A549 (cell line): ENCODE measurements around the gene PGS1.

Source experiments
- JUN ChIP-seq, 2 experiments: fragments of >200 bp; sonication (Bioruptor Twin); formaldehyde crosslinking; IDR thresholded peaks; 2 replicates in 1 of 2; 3 replicates in 1 of 2; pipeline ENCODE4 v1.6.1; 2016 to 2017
- RCOR1 ChIP-seq: fragments of 150-350 bp; IDR thresholded peaks from 2 replicates; pipeline ENCODE4 v1.6.1; 2014; ENCODE audit warnings: antibody characterized with exemption, low read length, low read depth
- ZFP36 ChIP-seq: fragments of 450-650 bp; IDR thresholded peaks from 2 replicates; pipeline ENCODE4 v1.6.1; 2014; ENCODE audit warnings: borderline replicate concordance; ENCODE audit not compliant: partially characterized antibody

GRCh38 chr17:78430892-78431691 lies 52.6 kb downstream of the PGS1 start:
- TF ChIP-seq JUN (IDR thresholded peaks at IDR 0.05), result no peak
- TF ChIP-seq RCOR1, result no peak
- TF ChIP-seq ZFP36, result no peak
